PC-9 (cell line): ENCODE data around the gene NOTCH3.

ENCODE experiments used
- CTCF ChIP-seq: fragments of 200-600 bp; sonication (generic); conservative IDR thresholded peaks from 2 replicates; pipeline ENCODE4 v1.6.1; 2017; ENCODE audit warnings: mixed run types, antibody characterized with exemption, mild to moderate bottlenecking, moderate library complexity
- EZH2 ChIP-seq: fragments of 200-600 bp; sonication (generic); IDR thresholded peaks from 2 replicates; pipeline ENCODE4 v1.8.0; 2017; ENCODE audit warnings: antibody characterized with exemption, low read depth

- TF ChIP-seq CTCF, result no peak
- TF ChIP-seq EZH2, result no peak
Observed at GRCh38 chr19:15238639-15239155, 37.9 kb upstream of the NOTCH3 start.
